Kidney (tissue), 14 donors: ENCODE results near the gene MINDY4B. TPM values are rescaled to one million over a fixed set of nuclear protein-coding genes. Genes with fewer than 3 reads are reported as not detected.
A peak's percentile ranks its signal among the peaks of the same experiment; 100 is the strongest.

Source experiments
- DNase-seq, 5 donors: peaks; one replicate each; pipeline ENCODE4 v3.0.0-alpha.2; 2013 to 2020
- FAIRE-seq: peaks from 2 replicates; lab custom pipeline; 2012; peaks lifted over from hg19 to GRCh38; lab: Jason Lieb, UNC
- H3K27ac ChIP-seq, 2 donors: one replicate each; pipeline ENCODE4 v1.7.0; 2013; ENCODE audit warnings: low read depth in 2 of 2, low read length in 2 of 2, inconsistent platforms in 1 of 2
- H3K27me3 ChIP-seq: one replicate; pipeline ENCODE4 v1.7.1; 2013; ENCODE audit warnings: low read length, inconsistent platforms; ENCODE audit not compliant: control insufficient read depth, insufficient read depth
- H3K36me3 ChIP-seq, 3 donors: one replicate each; pipeline versions ENCODE4 v1.7.0 to v1.7.1; 2013; ENCODE audit warnings: low read length in 3 of 3, control low read depth in 1 of 3, inconsistent platforms in 1 of 3; ENCODE audit not compliant: insufficient read depth in 3 of 3, control insufficient read depth in 2 of 3
- H3K4me1 ChIP-seq, 3 donors: one replicate each; pipeline versions ENCODE4 v1.7.0 to v1.7.1; 2013; ENCODE audit warnings: low read length in 3 of 3, inconsistent platforms in 1 of 3, low read depth in 1 of 3; ENCODE audit not compliant: control insufficient read depth in 2 of 3, insufficient read depth in 2 of 3
- H3K4me3 ChIP-seq, 3 donors: one replicate each; pipeline versions ENCODE4 v1.7.0 to v1.8.1; 2013; ENCODE audit warnings: low read length in 3 of 3, control low read depth in 1 of 3, inconsistent platforms in 1 of 3
- H3K9ac ChIP-seq, 3 donors: one replicate each; pipeline versions ENCODE4 v1.7.0 to v1.7.1; 2013; ENCODE audit warnings: low read length in 3 of 3, control low read depth in 1 of 3, inconsistent platforms in 1 of 3
- H3K9me3 ChIP-seq, 3 donors: one replicate each; pipeline versions ENCODE4 v1.7.0 to v1.7.1; 2013; ENCODE audit warnings: low read length in 3 of 3, control low read depth in 1 of 3, inconsistent platforms in 1 of 3; ENCODE audit not compliant: control insufficient read depth in 2 of 3, insufficient read depth in 1 of 3
- CTCF ChIP-seq: IDR thresholded peaks from 3 replicates; pipeline ENCODE4 v1.5.1; 2012; ENCODE audit warnings: mild to moderate bottlenecking, moderate library complexity, borderline replicate concordance; ENCODE audit not compliant: insufficient read depth; ENCODE audit errors: extremely low read depth
- intact Hi-C: fragments of 100-400 bp; cut with DNase I; formaldehyde crosslinking; loops from one replicate; pipeline ENCODE4 v1.11.1; 2022
- polyA plus RNA-seq: library from polyadenylated mRNA; stranded (reverse); fragments of 350-450 nt; fragmentation: Illumina TruSeq; extraction: RNeasy Lipid Tissue Mini Kit (QIAGEN cat#74804); gene quantifications from one replicate; pipeline ENCODE4 v1.2.3, GENCODE V29; 2014; ENCODE audit warnings: low read depth, low replicate concordance; ENCODE audit not compliant: insufficient read depth
- total RNA-seq: library from RNA; stranded (reverse); fragmentation: NEBNext Ultra II Directional; extraction: Animal tissue kit (Norgen Biotek cat#: 25700); gene quantifications from one replicate; pipeline ENCODE4 v1.2.1, GENCODE V29; 2021
- donor health status: control.
- donor health status: control.
- donor health status: control.
- donor health status: control.
- donor health status: control.
- donor health status: DM: yes; HTN: yes; CAD: no.
- donor health status: Normal renal cell carcinoma (clear cell type).

MINDY4B gene
- total and polyA plus RNA-seq, 2 donors from 2014 or later: not detected

GRCh38 chr3:150922611-150923010 is 17.4 kb upstream of the MINDY4B start:
- Histone ChIP-seq H3K27me3 (no peaks in the 10 kb centered on the region), H3K36me3 (no peaks in the 10 kb centered on the region), H3K27ac (no peak overlapping the region), H3K4me3 (no peak overlapping the region), H3K9ac (no peak overlapping the region), H3K4me1 (no peaks in the 10 kb centered on the region), H3K9me3 (no peaks in the 10 kb centered on the region)
- FAIRE-seq: no peak
- no peak for DNase-seq
- TF ChIP-seq CTCF: no peak
- intact Hi-C loops: no loop called here

- H3K27ac ChIP-seq: no peak overlapping the region
- H3K27me3 ChIP-seq: no peaks in the 10 kb centered on the region
- no peaks in the 10 kb centered on the region for H3K36me3 ChIP-seq
- intact Hi-C loops: no loop called here
- DNase-seq: no peak
- H3K9ac ChIP-seq: no peak overlapping the region
- no peak overlapping the region for H3K4me3 ChIP-seq
- no peaks in the 10 kb centered on the region for H3K4me1 ChIP-seq
- TF ChIP-seq CTCF: no peak
- H3K9me3 ChIP-seq: no peaks in the 10 kb centered on the region
- FAIRE-seq: no peak
Measured at GRCh38 chr3:150921209-150921608, 16.0 kb upstream of the MINDY4B start.

- Histone ChIP-seq H3K4me1 (no peaks in the 10 kb centered on the region), H3K27ac (no peak overlapping the region), H3K4me3 (no peak overlapping the region), H3K9me3 (no peaks in the 10 kb centered on the region), H3K27me3 (no peaks in the 10 kb centered on the region), H3K36me3 (no peaks in the 10 kb centered on the region), H3K9ac (no peak overlapping the region)
- FAIRE-seq (no peak), DNase-seq (no peak)
- intact Hi-C loops: no loop called here
- no peak for TF ChIP-seq CTCF
Measured at GRCh38 chr3:150920236-150920635, 15.0 kb upstream of the MINDY4B start.

GRCh38 chr3:150917951-150918350 is 12.7 kb upstream of the MINDY4B start:
- Histone ChIP-seq H3K27ac (no peak overlapping the region), H3K9ac (no peak overlapping the region), H3K4me3 (no peak overlapping the region), H3K9me3 (no peaks in the 10 kb centered on the region), H3K4me1 (no peaks in the 10 kb centered on the region), H3K27me3 (no peaks in the 10 kb centered on the region), H3K36me3 (no peaks in the 10 kb centered on the region)
- no peak for TF ChIP-seq CTCF
- FAIRE-seq (no peak), DNase-seq (peak in 4 of 5 donors; percentile 42 to 82 (median 61))
- intact Hi-C loops: no loop called here
